HG03097 (cell line): Measurements from ENCODE around the gene BTBD7.

Source experiments
- ATAC-seq: cut with Tn5 transposase; IDR thresholded peaks from one replicate; pipeline ENCODE4 v1.9.1; 2021; ENCODE audit not compliant: unreplicated experiment, low FRiP score

BTBD7 gene

GRCh38 chr14:93329965-93330608 lies 2.7 kb downstream of the BTBD7 start:
- ATAC-seq, result no peak

- ATAC-seq, result no peak
These were observed 4.3 kb downstream of the BTBD7 start for GRCh38 chr14:93328546-93328945.

- ATAC-seq, result no peak
These were observed 6.6 kb downstream of the BTBD7 start for GRCh38 chr14:93326196-93326595.

- no peak for ATAC-seq
These were observed 9.1 kb downstream of the BTBD7 start for GRCh38 chr14:93323600-93324174.

- no peak for ATAC-seq
These were observed 9.8 kb downstream of the BTBD7 start for GRCh38 chr14:93322929-93323599.

- ATAC-seq, result no peak
These were observed 12.3 kb downstream of the BTBD7 start for GRCh38 chr14:93320489-93320888.

- no peak for ATAC-seq
These were observed 12.9 kb downstream of the BTBD7 start for GRCh38 chr14:93319958-93320357.

- ATAC-seq, result no peak
These were observed 13.3 kb downstream of the BTBD7 start for GRCh38 chr14:93319494-93319893.

- ATAC-seq, result no peak
These were observed 13.9 kb downstream of the BTBD7 start for GRCh38 chr14:93318927-93319326.

GRCh38 chr14:93317875-93318807 lies 14.7 kb downstream of the BTBD7 start:
- ATAC-seq, result no peak

- no peak for ATAC-seq
These were observed 15.5 kb downstream of the BTBD7 start for GRCh38 chr14:93317210-93317874.

- ATAC-seq, result no peak
These were observed 16.1 kb downstream of the BTBD7 start for GRCh38 chr14:93316716-93317115.

GRCh38 chr14:93315575-93315974 lies 17.3 kb downstream of the BTBD7 start:
- no peak for ATAC-seq

GRCh38 chr14:93311082-93311481 lies 21.8 kb downstream of the BTBD7 start:
- no peak for ATAC-seq

- ATAC-seq, result no peak
These were observed 23.3 kb downstream of the BTBD7 start for GRCh38 chr14:93309427-93309966.

- ATAC-seq, result no peak
These were observed 24.0 kb downstream of the BTBD7 start for GRCh38 chr14:93308686-93309345.

GRCh38 chr14:93306812-93307211 lies 26.0 kb downstream of the BTBD7 start:
- ATAC-seq, result no peak

- ATAC-seq, result no peak
These were observed 27.0 kb downstream of the BTBD7 start for GRCh38 chr14:93305725-93306418.

GRCh38 chr14:93304771-93305170 lies 28.1 kb downstream of the BTBD7 start:
- no peak for ATAC-seq
